OCI-LY1 (cell line): ENCODE results near the gene TPRG1.

ENCODE experiments used
- EZH2 ChIP-seq: fragments of 200-600 bp; sonication (generic), shearing (Covaris generic); IDR thresholded peaks from 2 replicates; pipeline ENCODE4 v1.8.0; 2017; ENCODE audit warnings: borderline replicate concordance, mixed run types, mild to moderate bottlenecking, antibody characterized with exemption, low read length, moderate library complexity, mixed read lengths
- TF ChIP-seq, protein P1 (sequence below): fragments of 200-600 bp; sonication (generic), shearing (Covaris generic); IDR thresholded peaks from 2 replicates; pipeline ENCODE4 v1.5.1; 2017; ENCODE audit warnings: mild to moderate bottlenecking, antibody characterized with exemption, low read length, moderate library complexity, mixed read lengths

DNA sequence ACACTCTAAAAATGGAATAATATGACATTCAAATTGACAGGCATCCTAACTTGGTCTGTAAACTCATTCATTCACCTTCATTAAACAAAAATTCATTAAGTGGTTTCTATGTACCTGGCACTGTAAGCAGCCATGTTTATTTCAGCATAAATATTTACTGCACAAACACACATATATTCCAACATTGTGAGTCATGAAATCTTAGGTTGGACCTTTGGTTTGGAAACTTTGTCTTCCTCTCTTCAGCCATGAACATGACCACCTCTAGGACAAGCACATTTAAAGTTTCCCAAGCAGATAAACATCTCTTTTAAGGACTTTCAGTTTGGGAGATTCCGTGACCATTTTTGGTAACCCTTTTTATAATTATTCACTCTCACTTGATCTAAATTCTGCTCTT, 131.8 kb downstream of the TPRG1 start:
- TF ChIP-seq, protein P1, sequence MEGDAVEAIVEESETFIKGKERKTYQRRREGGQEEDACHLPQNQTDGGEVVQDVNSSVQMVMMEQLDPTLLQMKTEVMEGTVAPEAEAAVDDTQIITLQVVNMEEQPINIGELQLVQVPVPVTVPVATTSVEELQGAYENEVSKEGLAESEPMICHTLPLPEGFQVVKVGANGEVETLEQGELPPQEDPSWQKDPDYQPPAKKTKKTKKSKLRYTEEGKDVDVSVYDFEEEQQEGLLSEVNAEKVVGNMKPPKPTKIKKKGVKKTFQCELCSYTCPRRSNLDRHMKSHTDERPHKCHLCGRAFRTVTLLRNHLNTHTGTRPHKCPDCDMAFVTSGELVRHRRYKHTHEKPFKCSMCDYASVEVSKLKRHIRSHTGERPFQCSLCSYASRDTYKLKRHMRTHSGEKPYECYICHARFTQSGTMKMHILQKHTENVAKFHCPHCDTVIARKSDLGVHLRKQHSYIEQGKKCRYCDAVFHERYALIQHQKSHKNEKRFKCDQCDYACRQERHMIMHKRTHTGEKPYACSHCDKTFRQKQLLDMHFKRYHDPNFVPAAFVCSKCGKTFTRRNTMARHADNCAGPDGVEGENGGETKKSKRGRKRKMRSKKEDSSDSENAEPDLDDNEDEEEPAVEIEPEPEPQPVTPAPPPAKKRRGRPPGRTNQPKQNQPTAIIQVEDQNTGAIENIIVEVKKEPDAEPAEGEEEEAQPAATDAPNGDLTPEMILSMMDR: no peak
- no peak for TF ChIP-seq EZH2
